Fibroblast of pulmonary artery (primary cell): ENCODE data around the gene RNF20.

Source experiments
- DNase-seq: peaks from one replicate; pipeline ENCODE4 v3.0.0-alpha.2; 2010; ENCODE audit warnings: low read depth
- H3K4me3 ChIP-seq: replicated peaks from 2 replicates; pipeline ENCODE4 v1.5.1; 2011; ENCODE audit warnings: low read depth, mild to moderate bottlenecking, control low read depth, low read length, moderate library complexity
- CTCF ChIP-seq: IDR thresholded peaks from 2 replicates; pipeline ENCODE4 v1.5.1; 2011; ENCODE audit warnings: mild to moderate bottlenecking, control low read depth, low read length, inconsistent platforms; ENCODE audit errors: missing control alignments

RNF20 gene

GRCh38 chr9:101498323-101498722 lies 35.3 kb upstream of the RNF20 start:
- DNase-seq, result peak; percentile 7
- no peak overlapping the region for H3K4me3 ChIP-seq
- TF ChIP-seq CTCF, result no peak

GRCh38 chr9:101504188-101504587 lies 29.5 kb upstream of the RNF20 start:
- no peak overlapping the region for H3K4me3 ChIP-seq
- no peak for DNase-seq
- TF ChIP-seq CTCF, result no peak

GRCh38 chr9:101508211-101508610 lies 25.4 kb upstream of the RNF20 start:
- DNase-seq, result peak; percentile 14
- no peak for TF ChIP-seq CTCF
- no peak overlapping the region for H3K4me3 ChIP-seq

- no peak for TF ChIP-seq CTCF
- no peak overlapping the region for H3K4me3 ChIP-seq
- no peak for DNase-seq
These were observed 24.1 kb upstream of the RNF20 start for GRCh38 chr9:101509572-101509971.

GRCh38 chr9:101510459-101510858 lies 23.2 kb upstream of the RNF20 start:
- no peak for TF ChIP-seq CTCF
- no peak for DNase-seq

GRCh38 chr9:101511009-101511408 lies 22.6 kb upstream of the RNF20 start:
- TF ChIP-seq CTCF, result no peak
- H3K4me3 ChIP-seq, result no peak overlapping the region
- no peak for DNase-seq

More at GRCh38 chr9:101510459-101510858, 23.2 kb upstream of the RNF20 start:
- no peak overlapping the region for H3K4me3 ChIP-seq

GRCh38 chr9:101512116-101512515 lies 21.5 kb upstream of the RNF20 start:
- no peak for DNase-seq
- TF ChIP-seq CTCF, result no peak
- H3K4me3 ChIP-seq, result no peak overlapping the region
